IPS-NIHi7 (cell line): ENCODE data around the gene TBC1D3B.
"Not testable (repeated sequence)": the region's sequence is repeated elsewhere in the genome, so short reads cannot be mapped to it uniquely, and the experiment has no call there.

Experiments
- DNase-seq: peaks from one replicate; pipeline ENCODE4 v3.0.0; 2012; ENCODE audit warnings: mixed read lengths; ENCODE audit errors: extremely low spot score

Gene TBC1D3B

GRCh38 chr17:36129616-36130015 is 46.8 kb downstream of the TBC1D3B start:
- no peak for DNase-seq

- DNase-seq: no peak
Observed at GRCh38 chr17:36128411-36128978, 47.9 kb downstream of the TBC1D3B start.

- no peak for DNase-seq
Observed at GRCh38 chr17:36127911-36128310, 48.5 kb downstream of the TBC1D3B start.

- DNase-seq: no peak
Observed at GRCh38 chr17:36127199-36127893, 49.1 kb downstream of the TBC1D3B start.

GRCh38 chr17:36124879-36125824 is 51.3 kb downstream of the TBC1D3B start:
- no peak for DNase-seq

- no peak for DNase-seq
Observed at GRCh38 chr17:36123431-36123830, 53.0 kb downstream of the TBC1D3B start.

- DNase-seq: not testable (repeated sequence)
Observed at GRCh38 chr17:36121099-36121498, 55.3 kb downstream of the TBC1D3B start.

- no peak for DNase-seq
Observed at GRCh38 chr17:36120221-36120620, 56.2 kb downstream of the TBC1D3B start.

GRCh38 chr17:36118477-36119353 is 57.7 kb downstream of the TBC1D3B start:
- no peak for DNase-seq

- no peak for DNase-seq
Observed at GRCh38 chr17:36117505-36118382, 58.7 kb downstream of the TBC1D3B start.
